HG03108 (cell line): ENCODE measurements around the gene ASH1L.
"Not testable (repeated sequence)": the region's sequence is repeated elsewhere in the genome, so short reads cannot be mapped to it uniquely, and the experiment has no call there.

Experiments
- ATAC-seq: cut with Tn5 transposase; IDR thresholded peaks from one replicate; pipeline ENCODE4 v1.9.1; 2021; ENCODE audit warnings: moderate library complexity; ENCODE audit not compliant: unreplicated experiment

Gene ASH1L

DNA sequence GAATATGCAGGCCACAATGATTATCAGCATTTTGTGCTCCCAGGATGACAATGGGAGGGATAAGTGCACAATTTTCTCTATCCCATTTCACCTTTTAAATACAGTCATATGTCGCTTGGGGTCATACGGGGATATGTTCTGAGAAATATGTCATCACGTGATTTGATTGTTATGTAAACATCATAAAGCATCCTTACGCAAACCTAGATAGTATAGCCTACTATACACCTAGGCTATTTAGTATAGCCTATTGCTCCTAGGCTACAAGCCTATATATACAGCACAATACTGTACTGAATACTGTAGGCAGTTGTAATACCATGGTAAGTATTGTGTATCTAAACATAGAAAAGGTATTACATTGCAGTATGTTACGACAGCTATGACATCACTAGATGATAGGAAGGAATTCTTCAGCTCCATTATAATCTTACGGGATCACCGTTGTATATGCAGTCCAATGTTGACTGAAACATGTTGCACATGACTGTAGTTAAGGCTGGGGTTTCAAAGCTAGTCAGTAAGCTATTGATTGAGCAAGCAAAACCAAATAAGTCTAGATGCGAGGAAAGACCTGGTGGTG is 223.0 kb downstream of the ASH1L start:
- no peak for ATAC-seq

DNA sequence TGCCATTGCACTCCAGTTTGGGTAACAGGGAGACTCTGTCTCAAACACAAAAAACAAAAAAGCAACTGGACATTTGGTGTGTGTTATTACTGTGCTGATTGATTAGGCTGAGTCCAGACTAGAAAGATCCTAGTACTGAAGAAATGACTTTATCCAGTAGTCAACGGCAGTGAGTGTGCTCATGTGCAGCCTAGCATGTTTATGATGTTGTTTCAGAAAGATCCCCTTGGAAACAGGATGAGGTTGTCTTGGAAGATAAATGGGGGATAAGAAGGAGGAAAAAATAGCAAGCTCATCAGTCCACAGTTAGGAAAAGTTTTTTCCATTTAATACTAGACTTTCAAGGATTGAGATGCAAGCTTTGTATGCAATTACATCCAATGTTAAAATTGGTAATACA is 227.6 kb downstream of the ASH1L start:
- ATAC-seq: no peak

DNA sequence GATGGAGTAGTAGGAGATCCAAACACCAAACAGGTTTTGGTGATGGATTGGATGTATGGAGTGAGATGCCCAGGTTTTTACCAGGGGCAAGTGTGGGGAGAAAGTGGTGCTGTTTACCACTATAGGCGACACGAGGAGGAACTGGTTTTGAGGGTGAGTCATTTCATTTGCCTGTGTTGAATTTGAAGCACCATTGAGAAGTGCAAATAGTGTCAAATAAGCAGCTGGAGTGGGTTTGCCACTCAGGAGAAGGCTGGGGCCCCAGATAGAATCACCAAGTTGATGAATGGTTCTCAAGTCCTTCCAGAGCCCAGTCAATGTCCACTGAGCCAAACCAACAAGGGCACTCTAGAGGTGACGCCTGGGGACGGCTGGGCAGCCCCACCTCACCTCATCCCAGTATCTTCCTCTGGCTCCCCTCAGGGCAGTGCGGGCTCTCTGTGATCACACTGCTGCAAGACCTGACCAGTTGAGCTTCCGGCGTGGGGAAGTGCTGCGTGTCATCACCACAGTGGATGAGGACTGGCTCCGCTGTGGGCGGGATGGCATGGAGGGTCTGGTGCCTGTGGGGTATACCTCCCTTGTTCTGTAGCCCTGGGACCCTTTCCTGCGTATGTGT is 232.5 kb downstream of the ASH1L start:
- ATAC-seq: no peak

DNA sequence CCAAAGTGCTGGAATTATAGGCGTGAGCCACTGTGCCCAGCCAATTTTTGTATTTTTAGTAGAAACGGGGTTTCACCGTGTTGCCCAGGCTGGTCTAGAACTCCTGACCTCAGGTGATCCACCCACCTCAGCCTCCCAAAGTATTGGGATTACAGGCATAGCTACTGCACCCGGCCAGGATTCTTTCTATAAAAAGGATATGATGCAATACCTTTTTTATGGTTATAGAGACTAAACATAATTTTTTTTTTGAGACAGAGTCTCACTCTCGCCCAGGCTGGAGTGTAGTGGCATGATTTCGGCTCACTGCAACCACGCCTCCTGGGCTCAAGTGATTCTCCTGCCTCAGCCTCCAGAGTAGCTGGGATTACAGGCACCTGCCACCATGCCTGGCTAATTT is 233.7 kb downstream of the ASH1L start:
- not testable (repeated sequence) for ATAC-seq

DNA sequence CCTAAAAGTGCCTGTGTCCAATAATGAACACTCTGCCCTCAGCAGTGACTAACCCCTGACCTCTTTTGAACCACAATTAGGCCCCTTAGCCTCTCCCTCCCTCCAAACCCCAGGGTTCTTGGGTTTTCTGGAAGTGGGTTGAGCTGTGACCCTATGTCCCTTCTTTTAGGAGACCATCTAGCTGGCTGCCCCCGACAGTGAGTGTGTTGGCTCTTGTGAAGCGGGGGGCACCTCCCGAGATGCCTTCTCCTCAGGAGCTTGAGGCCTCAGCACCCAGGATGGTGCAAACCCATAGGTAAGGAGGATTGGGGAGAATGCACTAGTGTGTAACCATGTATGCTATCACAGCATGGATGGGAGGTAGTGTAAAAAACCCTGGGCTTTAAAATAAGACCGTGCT is 234.6 kb downstream of the ASH1L start:
- ATAC-seq: no peak

DNA sequence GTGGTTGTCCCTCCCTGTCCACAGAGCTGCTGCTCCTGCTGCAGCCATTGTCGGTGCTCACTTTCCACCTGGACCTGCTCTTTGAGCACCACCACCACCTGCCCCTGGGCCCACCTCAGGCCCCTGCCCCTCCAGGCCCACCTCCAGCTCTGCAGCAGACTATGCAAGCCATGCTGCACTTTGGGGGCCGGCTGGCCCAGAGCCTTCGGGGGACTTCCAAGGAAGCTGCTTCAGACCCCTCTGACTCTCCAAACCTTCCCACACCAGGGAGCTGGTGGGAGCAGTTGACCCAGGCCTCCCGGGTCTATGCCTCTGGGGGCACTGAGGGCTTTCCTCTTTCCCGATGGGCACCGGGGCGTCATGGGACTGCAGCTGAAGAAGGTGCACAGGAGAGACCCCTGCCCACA is 236.0 kb downstream of the ASH1L start:
- ATAC-seq: no peak

DNA sequence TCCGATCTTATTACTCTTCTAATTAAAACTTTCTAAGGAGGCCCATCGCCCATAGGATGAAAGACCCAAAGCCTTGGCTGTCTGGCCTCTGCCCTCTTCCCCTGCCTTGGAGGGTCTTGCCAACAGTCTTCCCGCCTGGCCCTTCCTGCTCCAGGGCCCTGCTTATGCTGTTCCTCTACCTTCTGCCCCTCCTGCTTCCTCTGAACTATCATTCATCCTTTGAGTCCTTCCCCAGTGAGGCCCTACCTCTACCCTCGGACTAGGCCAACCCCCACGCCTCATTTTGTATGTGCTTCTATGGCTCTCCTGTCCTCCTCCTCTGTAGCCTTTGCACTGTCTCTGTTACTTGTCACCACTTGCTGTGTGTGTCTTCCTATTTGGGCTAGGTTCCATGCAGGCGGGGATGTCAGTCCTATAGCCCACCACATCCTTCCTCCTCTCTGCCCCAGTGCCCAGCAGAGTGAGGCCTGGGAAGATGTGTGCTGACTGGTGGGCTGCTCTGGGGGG is 236.5 kb downstream of the ASH1L start:
- no peak for ATAC-seq

DNA sequence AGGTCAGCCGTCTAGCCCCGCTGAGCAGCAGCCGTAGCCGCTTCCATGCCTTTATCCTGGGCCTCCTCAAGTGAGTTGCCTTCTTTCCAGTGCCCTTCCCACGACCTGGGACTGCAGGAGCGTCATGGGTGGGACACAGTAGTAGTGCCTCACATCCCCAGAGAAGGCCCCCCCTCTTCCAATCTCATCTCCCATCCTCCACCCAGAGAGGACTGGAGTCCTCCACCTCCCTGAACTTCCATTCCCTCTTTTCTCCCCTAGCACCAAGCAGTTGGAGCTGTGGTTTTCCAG is 237.1 kb downstream of the ASH1L start:
- ATAC-seq: no peak

DNA sequence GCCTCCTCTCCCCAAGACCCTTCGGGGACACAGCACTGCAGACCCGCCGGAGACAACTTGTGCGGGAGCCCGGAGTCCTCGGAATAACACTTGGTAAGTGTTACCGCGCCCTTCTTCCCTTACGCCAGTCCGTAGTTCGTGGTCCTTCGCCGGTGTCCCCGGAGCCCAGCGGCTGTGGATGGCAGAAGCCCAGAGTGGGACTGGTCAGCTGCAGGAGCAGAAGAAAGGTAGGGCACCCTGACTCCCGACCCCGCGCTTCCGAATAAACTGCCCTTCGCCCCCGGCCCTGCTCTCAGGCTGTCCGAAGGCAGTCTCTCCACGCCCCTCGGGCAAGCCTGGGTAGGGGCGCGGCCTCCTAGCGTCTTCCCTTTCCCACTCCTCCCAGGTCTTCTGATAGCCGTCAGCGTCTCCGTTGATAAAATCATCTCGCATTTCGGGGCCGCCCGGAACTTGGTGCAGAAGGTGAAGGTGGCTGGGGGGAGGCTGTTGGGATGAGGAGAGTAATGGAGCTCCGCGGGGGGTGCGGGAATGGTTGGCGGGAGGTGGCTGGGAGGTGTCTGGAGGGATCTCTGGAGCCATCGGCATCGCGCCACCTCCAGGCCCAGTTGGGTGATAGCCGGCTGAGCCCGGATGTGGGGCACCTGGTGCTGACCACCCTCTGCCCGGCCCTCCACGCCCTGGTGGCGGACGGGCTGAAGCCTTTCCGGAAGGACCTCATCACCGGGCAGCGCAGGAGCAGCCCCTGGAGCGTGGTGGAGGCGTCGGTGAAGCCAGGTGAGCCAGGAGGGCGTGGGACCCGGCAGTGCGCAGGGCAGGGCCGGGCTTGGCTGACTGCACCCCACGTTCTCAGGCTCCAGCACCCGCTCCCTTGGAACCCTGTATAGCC is 237.6 kb downstream of the ASH1L start:
- no peak for ATAC-seq

DNA sequence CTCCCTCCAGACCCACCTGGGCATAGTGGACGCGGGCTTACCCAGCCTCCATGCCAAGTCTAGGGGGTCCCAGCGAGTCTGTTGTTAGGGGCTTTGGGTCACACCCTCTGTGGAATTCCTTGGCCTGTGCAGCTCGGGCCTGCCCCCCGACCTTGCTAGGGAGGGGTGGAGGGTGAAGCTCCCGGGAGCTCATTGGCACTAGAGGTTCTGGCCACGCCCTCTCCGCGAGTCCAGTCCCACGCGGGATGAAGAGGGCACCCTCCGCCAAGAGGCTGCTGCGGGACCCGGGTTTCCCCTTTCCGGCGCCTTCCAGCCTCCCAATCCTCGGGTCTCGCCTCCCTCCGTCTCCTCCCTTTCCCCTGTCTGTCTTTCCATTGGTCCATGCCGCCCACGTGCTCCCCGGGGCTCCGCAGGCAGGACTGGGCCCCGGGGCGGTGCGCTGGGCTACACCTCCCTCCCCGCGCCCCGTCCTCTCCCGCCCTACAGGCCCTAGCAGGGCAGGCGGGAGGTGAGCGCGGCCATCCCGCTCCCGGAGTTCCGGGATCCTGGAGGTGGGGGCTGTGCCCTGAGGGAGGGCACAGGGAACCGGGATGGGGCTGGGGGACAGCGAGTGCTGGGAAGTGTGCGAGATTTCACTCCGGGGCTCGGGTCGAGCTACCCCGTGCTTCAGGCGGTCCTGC is 238.4 kb downstream of the ASH1L start:
- peak; percentile 63 for ATAC-seq

DNA sequence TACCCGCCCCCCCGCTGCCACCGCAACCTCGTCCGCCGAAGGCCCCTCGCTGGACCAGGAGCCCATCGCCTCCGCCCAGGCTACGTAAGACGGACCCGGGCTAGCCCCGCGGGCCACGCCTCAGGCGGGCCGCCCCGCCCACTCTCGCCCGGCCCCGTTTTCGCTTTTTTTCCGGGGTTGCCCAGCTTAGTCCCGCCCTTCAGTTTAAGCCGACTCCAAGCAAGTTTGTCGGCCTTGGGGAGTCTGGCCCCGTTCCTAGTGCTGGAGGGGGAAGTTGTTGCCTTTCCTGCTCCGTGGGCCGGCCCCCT is 238.9 kb downstream of the ASH1L start:
- peak; percentile 31 for ATAC-seq

DNA sequence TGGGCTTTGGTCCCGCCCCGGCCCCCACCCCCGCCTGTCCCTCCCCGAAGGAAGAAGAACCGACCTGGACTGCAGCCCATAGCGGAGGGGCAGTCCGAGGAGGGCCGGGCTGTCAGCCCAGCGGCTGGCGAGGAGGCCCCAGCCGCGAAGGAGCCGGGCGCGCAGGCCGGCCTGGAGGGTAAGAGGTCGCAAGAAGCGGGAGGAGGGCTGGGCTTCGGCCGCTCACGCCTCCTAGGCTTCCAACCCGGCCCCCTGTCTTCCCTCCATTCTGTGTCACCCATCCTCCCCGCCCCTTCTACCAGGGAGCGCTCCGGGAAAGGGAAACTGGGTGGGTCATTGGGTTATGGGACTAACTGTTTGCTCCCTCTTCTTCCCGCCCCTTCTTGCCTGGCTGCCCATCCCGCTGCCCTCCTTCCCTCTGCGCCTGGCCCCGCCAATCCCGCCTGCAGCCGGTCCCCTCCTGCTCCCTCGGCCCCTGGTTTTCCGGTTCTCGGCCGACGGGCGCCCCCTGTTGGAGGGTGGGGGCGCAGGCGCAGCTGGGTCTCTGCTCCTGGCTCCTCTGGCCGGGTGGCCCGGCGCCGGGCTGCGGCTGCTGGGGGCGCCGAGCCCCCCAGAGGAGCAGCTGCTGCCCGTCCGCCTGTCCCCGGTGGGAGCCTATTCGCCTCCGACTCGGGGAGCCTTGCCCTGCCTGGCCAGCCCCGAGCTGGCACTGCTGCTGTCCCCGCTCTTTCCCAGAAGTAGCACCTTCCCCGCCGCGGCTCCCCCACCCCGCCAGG is 239.5 kb downstream of the ASH1L start:
- peak; percentile 35 for ATAC-seq

DNA sequence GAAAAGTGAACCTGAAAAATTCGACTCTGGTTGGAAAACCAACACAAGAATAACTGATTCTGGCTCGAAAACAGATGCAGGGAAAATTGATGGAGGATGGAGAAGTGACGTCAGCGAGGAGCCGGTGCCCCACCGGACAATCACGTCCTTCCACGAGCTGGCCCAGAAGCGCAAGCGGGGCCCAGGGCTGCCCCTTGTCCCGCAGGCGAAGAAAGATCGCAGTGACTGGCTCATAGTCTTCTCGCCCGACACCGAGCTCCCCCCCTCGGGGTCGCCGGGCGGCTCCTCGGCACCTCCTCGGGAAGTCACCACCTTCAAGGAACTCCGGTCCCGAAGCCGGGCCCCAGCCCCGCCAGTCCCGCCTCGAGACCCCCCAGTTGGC is 240.0 kb downstream of the ASH1L start:
- ATAC-seq: no peak

DNA sequence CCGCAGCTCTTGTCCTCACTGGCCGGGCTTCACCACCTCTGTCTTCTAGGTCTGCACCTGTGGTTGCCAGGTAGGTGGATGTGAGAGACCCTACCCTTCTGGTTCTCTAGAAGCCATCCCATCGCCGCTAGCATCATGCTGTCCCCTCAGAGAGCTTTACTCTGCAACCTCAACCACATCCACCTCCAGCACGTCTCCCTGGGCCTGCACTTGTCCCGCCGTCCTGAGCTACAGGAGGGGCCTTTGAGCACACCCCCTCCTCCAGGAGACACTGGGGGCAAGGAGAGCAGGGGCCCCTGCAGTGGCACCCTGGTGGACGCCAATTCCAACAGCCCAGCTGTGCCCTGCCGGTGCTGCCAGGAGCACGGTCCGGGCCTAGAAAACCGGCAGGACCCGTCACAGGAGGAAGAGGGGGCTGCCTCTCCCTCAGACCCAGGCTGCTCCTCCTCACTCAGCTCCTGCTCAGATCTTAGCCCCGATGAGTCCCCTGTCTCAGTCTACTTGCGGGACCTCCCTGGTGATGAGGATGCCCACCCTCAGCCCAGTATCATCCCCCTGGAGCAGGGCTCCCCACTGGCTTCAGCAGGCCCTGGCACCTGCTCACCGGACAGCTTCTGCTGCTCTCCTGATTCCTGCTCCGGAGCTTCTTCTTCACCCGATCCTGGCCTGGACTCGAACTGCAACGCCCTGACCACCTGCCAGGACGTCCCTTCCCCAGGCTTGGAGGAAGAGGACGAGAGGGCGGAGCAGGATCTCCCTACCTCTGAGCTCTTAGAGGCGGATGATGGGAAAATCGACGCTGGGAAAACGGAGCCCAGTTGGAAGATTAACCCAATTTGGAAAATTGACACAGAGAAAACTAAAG is 240.7 kb downstream of the ASH1L start:
- ATAC-seq: no peak

DNA sequence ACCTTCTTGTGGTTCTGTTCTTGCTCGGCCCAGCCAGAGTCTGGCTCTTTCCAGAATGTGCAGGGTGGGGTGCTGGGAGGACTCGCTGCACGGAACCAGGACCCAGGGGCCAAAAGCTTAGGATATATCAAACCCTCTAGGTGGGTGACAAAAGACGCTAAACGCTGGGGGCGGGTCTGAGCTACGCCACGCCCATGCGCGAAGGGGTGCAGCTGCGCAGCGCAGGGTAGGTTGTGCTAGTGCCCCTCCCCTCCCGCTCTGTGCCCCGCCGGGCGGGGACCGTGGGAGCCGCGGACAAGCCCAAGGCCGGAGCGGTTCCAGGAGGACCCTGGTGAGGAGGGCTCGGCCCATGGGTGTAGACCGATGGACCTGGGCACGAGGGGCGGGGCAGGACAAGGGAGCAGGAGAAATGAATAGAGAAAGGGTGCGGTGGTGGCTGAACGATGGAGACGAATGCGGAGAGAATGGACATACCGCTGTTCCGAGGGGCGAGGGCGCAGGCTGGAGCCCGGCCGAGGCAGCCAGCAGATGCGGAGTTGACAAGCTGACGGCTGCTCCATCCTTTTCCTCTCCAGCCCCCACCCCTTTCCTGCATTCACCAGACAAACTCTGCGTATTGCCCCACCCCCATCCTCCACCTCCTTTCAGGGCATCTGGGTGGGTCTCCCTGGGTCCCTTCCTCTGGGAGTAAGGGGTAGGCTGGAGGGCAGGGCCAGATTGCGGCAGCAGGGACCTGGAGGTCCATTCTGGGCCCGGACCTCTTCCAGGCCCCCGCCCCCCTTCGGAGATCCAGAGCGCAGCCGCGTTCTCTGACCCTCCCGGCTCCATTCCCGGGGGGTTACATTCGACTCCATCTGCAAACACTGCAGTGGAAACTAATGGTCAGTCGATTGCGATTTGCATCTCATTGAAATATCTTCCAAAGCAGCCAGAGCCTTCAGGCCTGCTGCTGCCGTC is 241.7 kb downstream of the ASH1L start, which contains the start of gene RUSC1:
Gene RUSC1 (plus strand): TSS at position 234 of the 957 bp plus-strand sequence. CDS start 880 bp downstream, outside the sequence.
- ATAC-seq: no peak

DNA sequence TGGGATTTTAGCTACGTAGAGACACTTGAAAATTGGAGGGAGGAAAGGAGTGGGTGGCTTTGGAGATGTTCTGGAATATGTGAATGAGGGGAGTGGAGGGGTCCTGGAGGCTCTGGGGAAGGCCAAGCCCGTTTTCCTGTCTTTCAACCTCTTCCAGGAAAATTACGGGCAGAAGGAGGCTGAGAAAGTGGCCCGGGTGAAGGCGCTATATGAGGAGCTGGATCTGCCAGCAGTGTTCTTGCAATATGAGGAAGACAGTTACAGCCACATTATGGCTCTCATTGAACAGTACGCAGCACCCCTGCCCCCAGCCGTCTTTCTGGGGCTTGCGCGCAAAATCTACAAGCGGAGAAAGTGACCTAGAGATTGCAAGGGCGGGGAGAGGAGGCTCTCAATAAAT is 242.4 kb downstream of the ASH1L start:
- no peak for ATAC-seq

DNA sequence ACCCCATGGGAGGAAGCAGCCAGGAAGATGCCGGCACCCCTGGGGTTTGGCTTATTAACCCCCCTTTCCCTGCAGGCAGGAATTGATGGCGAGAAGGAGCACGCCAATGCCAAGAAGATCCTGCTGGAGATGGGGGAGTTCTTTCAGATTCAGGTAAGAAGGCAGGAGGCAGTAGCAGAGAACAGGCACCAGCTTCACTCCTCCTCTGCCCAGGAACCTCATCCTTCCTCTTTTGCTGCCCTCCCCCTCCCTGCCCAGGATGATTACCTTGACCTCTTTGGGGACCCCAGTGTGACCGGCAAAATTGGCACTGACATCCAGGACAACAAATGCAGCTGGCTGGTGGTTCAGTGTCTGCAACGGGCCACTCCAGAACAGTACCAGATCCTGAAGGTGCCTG is 243.1 kb downstream of the ASH1L start:
- ATAC-seq: no peak

DNA sequence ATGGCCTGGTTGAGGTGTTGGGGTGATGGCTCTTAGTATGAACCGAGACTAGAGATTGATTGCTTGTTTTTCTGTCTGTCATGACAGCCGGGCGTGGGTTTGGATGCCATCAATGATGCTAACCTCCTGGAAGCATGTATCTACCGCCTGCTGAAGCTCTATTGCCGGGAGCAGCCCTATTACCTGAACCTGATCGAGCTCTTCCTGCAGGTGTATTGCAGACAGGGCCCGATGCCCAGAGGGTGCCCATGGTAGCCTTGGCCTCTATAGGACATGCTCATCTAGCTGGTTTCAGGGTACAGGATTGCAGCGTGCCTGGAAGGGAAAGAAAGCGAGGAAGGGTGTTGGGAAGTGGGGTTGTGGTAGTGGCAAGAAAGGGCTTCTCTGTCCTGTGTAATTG is 244.5 kb downstream of the ASH1L start:
- no peak for ATAC-seq

DNA sequence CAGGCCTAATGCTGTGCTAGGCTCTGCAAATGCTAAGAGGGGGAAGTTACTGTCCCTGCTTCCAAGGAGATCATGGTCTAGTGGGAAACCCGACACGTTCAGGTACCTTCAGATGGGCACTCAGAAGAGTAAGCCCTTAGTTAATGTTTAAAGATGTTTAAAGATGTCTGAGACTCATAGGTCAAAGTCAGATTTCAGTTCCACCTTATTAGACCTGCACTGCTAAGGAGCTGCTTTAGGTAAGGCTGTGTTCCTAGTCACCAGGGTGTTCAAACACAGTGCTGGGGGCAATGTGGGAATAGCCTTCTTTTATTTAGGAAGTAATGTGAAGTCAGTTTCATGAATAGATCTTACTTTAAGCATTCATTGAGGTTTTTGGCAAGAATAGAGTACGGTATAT is 245.7 kb downstream of the ASH1L start:
- ATAC-seq: no peak
